ENCODE results near the gene DCST2. TPM values are rescaled to one million over a fixed set of nuclear protein-coding genes. Genes with fewer than 3 reads are reported as not detected.

Gene DCST2
- polyA plus RNA-seq, 3 donors from 2014 or later: not detected

DNA sequence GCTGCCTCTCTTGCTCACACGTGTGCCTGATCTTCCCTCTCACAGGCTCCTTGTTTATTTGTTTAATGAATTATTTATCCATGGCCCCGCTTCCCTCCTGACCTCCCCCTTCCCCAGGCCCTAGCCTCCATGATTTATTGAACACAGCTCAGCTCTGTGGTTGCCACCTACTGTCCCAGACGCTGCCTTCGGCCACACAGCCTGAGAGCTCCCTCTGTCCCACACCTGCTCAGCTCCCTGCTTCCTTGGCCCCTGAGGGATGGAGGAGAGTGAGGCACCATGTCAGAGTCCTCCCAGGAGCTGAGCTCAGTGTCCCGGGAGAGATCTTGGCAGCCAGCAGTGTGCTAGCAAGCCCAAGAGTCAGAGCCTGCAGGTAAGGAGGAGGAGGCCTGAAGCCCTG, 42.0 kb upstream of the DCST2 start:
- no peak for DNase-seq
- H3K9me3 Mint-ChIP-seq: no peaks in the 10 kb centered on the region
- no peak overlapping the region for H3K4me3 Mint-ChIP-seq
- H3K4me1 Mint-ChIP-seq: peaks cover 26% of the 10 kb centered on the region in 2 donors
- H3K27me3 Mint-ChIP-seq (ENCODE audit: low read depth in 3 of 3): peaks cover 8 to 19% (median 16%) of the 10 kb centered on the region in 3 donors
- no peak overlapping the region for H3K27ac Mint-ChIP-seq
- H3K36me3 Mint-ChIP-seq: no peaks in the 10 kb centered on the region

- Mint-ChIP-seq H3K4me1 (peaks cover 16 to 28% of the 10 kb centered on the region in 2 donors), H3K36me3 (peaks cover 0 to under 1% (median 0%) of the 10 kb centered on the region in 3 donors)
Measured at GRCh38 chr1:155073377-155074242, 40.0 kb upstream of the DCST2 start.

DNA sequence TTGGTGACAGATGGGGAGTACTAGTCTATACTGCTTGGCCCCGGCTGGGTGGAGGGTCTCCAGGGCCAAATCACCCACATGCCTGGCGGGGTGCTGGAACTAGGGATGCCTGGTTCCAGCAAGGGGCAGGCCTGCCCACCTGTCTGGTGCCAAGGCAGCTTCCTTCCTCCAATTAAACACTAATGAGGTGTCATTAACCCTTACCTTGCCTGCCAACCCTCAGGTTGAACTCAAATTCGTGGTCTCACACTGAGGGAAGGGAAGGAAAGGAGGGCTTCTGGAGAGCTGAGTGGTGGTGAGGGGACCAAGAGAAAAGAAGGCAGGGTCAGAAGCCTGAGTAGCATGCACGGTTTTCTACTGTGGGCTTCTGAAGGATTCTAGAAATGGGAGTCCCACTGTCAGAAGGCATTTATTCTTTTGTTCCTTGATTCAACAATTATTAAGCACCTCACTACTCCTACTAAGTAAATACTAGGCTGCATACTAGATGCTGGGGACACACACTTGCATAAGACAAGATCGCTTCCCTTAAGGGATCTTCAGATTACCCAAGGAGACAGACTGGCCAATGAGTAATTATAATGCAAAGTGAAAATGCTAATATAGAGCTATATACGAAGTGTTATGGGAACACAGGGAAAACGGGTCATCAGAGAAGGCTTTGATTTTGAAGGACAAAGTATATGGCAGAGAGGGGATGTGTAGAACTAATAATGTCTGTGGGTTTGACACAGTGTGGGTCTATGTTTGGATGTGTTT, 39.1 kb upstream of the DCST2 start:
- DNase-seq: no peak
- H3K4me1 Mint-ChIP-seq: peaks cover 16 to 29% of the 10 kb centered on the region in 2 donors
- H3K4me3 Mint-ChIP-seq: peak overlapping the region in 1 of 5 donors; percentile 22
- H3K27ac Mint-ChIP-seq: peak overlapping the region in 1 of 6 donors; percentile 50
- no peaks in the 10 kb centered on the region for H3K9me3 Mint-ChIP-seq
- H3K36me3 Mint-ChIP-seq: peaks cover 0 to 3% (median 3%) of the 10 kb centered on the region in 3 donors
- peaks cover 0 to 10% (median 8%) of the 10 kb centered on the region in 3 donors for H3K27me3 Mint-ChIP-seq (ENCODE audit: low read depth in 3 of 3)

More at GRCh38 chr1:155073377-155074242, 40.0 kb upstream of the DCST2 start:
- Mint-ChIP-seq H3K4me3 (no peak overlapping the region), H3K9me3 (no peaks in the 10 kb centered on the region), H3K27ac (no peak overlapping the region), H3K27me3 (ENCODE audit: low read depth in 3 of 3) (peaks cover 0 to 10% (median 8%) of the 10 kb centered on the region in 3 donors)
- DNase-seq: no peak

- Mint-ChIP-seq H3K4me1 (peaks cover 16 to 28% of the 10 kb centered on the region in 2 donors), H3K36me3 (peaks cover 0 to 3% (median 3%) of the 10 kb centered on the region in 3 donors), H3K27me3 (ENCODE audit: low read depth in 3 of 3) (peaks cover 0 to 8% (median 7%) of the 10 kb centered on the region in 3 donors), H3K27ac (peak overlapping the region in 4 of 6 donors; percentile 9 to 50 (median 28)), H3K4me3 (peak overlapping the region; percentile 48 to 74 (median 59)), H3K9me3 (peaks cover 0 to 1% (median 0%) of the 10 kb centered on the region in 6 donors)
- DNase-seq: no peak
Measured at GRCh38 chr1:155071701-155072100, 38.1 kb upstream of the DCST2 start.

DNA sequence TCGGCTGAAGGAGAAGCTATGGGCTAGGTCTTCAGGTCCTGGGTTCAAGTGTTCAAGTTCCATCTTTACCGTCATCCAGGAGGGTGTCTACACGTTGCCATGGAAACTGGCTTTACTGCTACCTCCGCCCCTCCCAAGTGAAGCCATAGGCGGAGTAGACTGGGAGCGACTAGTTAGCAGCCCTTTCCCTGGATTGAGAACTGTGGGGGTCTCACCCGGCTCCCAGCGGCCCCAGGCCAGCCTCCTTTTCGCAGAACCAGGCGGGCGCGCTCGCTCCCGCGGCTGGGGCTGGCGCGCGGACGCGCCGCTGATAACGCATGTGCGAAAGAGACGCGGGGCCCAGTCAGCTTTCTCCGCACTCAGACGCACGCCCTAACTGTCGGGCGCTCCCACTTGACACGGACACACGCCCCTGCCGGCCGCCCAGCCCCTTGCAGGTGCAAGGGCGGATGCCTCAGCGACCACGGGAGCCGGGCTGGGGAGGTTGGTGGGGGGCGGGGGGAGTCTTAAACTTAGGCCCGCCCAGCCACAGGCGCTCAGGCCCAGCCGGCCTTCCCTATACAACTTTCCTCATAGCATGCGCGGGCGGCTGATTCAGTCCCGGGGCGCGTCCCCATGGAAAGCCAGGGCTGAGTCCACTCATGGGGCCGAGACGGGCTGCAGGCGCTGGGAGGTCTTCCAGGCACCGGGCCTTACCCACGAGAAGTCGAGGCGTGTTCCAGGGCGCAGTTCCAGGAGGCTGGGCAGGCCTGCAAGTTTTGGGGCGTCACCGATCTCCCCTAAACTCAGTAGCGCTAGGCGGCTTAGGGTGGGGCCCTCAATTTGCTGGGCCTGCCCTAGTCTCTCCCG, 37.4 kb upstream of the DCST2 start:
- peaks cover 0 to 8% (median 3%) of the 10 kb centered on the region in 3 donors for H3K27me3 Mint-ChIP-seq (ENCODE audit: low read depth in 3 of 3)
- peak overlapping the region in 2 of 6 donors; percentile 31 to 50 for H3K27ac Mint-ChIP-seq
- H3K9me3 Mint-ChIP-seq: peaks cover 0 to 1% (median 0%) of the 10 kb centered on the region in 6 donors
- peaks cover 16 to 31% of the 10 kb centered on the region in 2 donors for H3K4me1 Mint-ChIP-seq
- peak; percentile 74 to 81 (median 75) for DNase-seq
- peaks cover 0 to 3% (median 3%) of the 10 kb centered on the region in 3 donors for H3K36me3 Mint-ChIP-seq
- peak overlapping the region; percentile 48 to 74 (median 59) for H3K4me3 Mint-ChIP-seq

GRCh38 chr1:155070158-155070621, 36.6 kb upstream of the DCST2 start:
- Mint-ChIP-seq H3K27me3 (ENCODE audit: low read depth in 3 of 3) (peaks cover 0 to 8% (median 3%) of the 10 kb centered on the region in 3 donors), H3K9me3 (peaks cover 0 to 1% (median 0%) of the 10 kb centered on the region in 6 donors), H3K4me1 (peaks cover 16 to 31% of the 10 kb centered on the region in 2 donors), H3K27ac (no peak overlapping the region), H3K36me3 (peaks cover 0 to 3% (median 3%) of the 10 kb centered on the region in 3 donors), H3K4me3 (peak overlapping the region; percentile 47 to 74 (median 59))
- DNase-seq: no peak

DNA sequence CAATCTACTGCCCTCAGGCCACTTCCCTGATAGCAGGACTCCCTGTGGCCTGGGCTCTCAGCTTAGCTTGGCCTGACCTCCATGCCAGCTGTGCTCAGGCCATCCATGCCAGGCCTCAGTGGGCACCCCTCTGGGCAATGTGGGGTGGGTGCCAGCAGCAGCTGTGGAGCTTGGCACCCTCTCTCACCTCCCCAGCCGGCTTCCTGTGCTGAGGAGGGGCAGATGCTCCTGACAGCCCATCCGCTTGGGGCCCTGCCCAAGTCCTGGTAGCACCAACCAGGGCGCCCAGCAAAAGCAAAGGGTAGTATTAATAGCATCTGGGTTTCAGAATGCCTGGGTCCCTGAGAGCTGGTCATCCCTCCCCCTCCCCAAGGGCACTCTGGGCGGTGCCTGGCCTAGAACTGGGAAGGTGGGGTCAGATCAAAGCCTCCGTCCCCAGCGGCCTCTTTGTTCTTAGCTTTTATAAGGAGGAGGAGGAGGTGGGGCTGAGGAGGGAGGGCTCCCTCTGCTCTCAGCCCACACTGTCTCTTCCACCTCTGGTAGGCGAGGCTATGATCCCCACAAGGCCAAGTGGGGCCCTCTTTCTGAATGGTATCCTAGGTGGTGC, 36.1 kb upstream of the DCST2 start:
- Mint-ChIP-seq H3K27ac (peak overlapping the region in 2 of 6 donors; percentile 24 to 46), H3K4me1 (peaks cover 20 to 34% of the 10 kb centered on the region in 2 donors), H3K27me3 (ENCODE audit: low read depth in 3 of 3) (peaks cover 0 to 8% (median 3%) of the 10 kb centered on the region in 3 donors), H3K36me3 (peaks cover 0 to 3% (median 3%) of the 10 kb centered on the region in 3 donors), H3K9me3 (peaks cover 0 to 1% (median 0%) of the 10 kb centered on the region in 6 donors), H3K4me3 (peak overlapping the region in 3 of 5 donors; percentile 29 to 59 (median 35))
- DNase-seq: no peak

DNA sequence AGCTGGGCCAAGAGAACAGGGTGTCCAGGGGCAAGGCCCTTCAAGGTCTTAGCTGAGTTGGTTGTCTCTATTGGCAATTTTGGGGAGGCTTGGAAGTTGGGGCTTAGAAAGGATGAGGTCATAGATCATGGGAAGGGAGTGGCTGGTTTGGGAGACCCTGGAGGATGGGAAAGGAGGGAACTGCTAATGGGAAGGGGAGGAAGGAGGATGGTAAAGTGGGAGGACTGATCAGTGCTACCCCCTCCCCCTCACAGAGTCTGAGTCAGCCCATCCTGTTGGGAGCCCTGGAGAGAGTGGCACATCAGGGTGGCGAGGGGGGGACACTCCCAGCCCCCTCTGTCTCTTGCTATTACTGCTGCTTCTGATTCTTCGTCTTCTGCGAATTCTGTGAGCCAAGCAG, 35.0 kb upstream of the DCST2 start:
- H3K27ac Mint-ChIP-seq: peak overlapping the region in 2 of 6 donors; percentile 34 to 49
- peaks cover 0 to 3% (median 3%) of the 10 kb centered on the region in 3 donors for H3K36me3 Mint-ChIP-seq
- DNase-seq: no peak
- H3K9me3 Mint-ChIP-seq: peaks cover 0 to 1% (median 0%) of the 10 kb centered on the region in 6 donors
- peaks cover 29 to 38% of the 10 kb centered on the region in 2 donors for H3K4me1 Mint-ChIP-seq
- H3K27me3 Mint-ChIP-seq (ENCODE audit: low read depth in 3 of 3): peaks cover 0 to 8% (median 3%) of the 10 kb centered on the region in 3 donors
- peak overlapping the region in 2 of 5 donors; percentile 33 for H3K4me3 Mint-ChIP-seq

DNA sequence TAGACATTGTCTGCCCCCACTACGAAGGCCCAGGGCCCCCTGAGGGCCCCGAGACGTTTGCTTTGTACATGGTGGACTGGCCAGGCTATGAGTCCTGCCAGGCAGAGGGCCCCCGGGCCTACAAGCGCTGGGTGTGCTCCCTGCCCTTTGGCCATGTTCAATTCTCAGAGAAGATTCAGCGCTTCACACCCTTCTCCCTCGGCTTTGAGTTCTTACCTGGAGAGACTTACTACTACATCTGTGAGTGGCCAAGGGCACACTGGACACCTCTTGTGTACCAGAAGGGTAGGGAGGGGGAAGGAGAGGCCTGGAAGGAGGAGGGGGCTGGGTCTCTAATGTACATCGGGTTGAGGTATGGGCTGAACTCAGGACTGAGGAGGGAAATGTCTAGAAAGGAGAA, 33.2 kb upstream of the DCST2 start:
- H3K4me3 Mint-ChIP-seq: no peak overlapping the region
- H3K9me3 Mint-ChIP-seq: peaks cover 0 to 1% (median 0%) of the 10 kb centered on the region in 6 donors
- H3K4me1 Mint-ChIP-seq: peaks cover 38 to 48% of the 10 kb centered on the region in 2 donors
- H3K36me3 Mint-ChIP-seq: peaks cover 0 to 3% (median 3%) of the 10 kb centered on the region in 3 donors
- H3K27me3 Mint-ChIP-seq (ENCODE audit: low read depth in 3 of 3): peaks cover 2 to 7% (median 5%) of the 10 kb centered on the region in 3 donors
- no peak overlapping the region for H3K27ac Mint-ChIP-seq
- no peak for DNase-seq

GRCh38 chr1:155064832-155065429, 31.4 kb upstream of the DCST2 start:
- Mint-ChIP-seq H3K36me3 (peaks cover 0 to 5% (median 3%) of the 10 kb centered on the region in 3 donors), H3K9me3 (peaks cover 0 to 1% (median 0%) of the 10 kb centered on the region in 6 donors), H3K27ac (peak overlapping the region in 4 of 6 donors; percentile 60 to 87 (median 78)), H3K27me3 (ENCODE audit: low read depth in 3 of 3) (peaks cover 2 to 11% (median 4%) of the 10 kb centered on the region in 3 donors), H3K4me3 (peak overlapping the region; percentile 85 to 97 (median 91)), H3K4me1 (peaks cover 33 to 42% of the 10 kb centered on the region in 2 donors)
- DNase-seq: no peak

- peaks cover 33 to 37% of the 10 kb centered on the region in 2 donors for H3K4me1 Mint-ChIP-seq
- peaks cover 0 to 1% (median 0%) of the 10 kb centered on the region in 6 donors for H3K9me3 Mint-ChIP-seq
- peak overlapping the region; percentile 60 to 87 (median 82) for H3K27ac Mint-ChIP-seq
- H3K4me3 Mint-ChIP-seq: peak overlapping the region; percentile 85 to 97 (median 91)
- peaks cover 2 to 11% (median 4%) of the 10 kb centered on the region in 3 donors for H3K27me3 Mint-ChIP-seq (ENCODE audit: low read depth in 3 of 3)
- H3K36me3 Mint-ChIP-seq: peaks cover 0 to 8% (median 3%) of the 10 kb centered on the region in 3 donors
- DNase-seq: peak in 1 of 3 donors; percentile 41
Measured at GRCh38 chr1:155064111-155064831, 30.7 kb upstream of the DCST2 start.
